ENCODE results near the gene PDGFA.

DNA sequence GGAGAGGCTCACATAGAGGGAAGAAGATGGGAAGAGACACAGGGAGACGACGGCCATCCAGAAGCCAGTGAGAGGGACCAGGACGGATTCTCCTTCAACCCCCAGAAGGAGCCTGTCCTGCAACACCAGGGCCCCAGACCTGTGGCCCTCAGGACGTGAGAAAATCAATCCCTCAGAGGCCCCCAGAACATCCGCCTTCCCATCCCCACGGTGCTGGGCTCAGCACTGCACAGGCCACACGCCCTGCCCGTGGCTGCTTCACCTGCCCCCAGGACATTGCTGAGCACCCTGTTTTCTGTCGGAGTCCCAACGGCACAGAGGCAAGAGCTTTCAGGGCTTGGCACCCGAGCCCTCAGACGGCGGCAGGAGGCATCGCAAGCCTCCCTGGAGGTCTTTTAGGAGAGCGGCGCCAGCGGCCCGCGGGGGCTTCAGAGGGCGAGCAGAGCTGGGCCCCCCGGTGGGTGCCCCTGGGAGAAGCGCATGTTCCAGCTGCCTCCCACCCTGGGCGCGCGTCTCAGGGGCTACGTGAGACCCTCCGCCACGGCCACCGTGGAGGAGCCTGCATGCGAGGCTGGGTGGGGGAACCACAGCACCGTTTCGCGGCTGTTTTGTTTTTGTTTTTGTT is 42.8 kb downstream of the PDGFA start:
- TF ChIP-seq POLR2A (IDR thresholded peaks at IDR 0.05) = no peak
- TF ChIP-seq, protein P1, sequence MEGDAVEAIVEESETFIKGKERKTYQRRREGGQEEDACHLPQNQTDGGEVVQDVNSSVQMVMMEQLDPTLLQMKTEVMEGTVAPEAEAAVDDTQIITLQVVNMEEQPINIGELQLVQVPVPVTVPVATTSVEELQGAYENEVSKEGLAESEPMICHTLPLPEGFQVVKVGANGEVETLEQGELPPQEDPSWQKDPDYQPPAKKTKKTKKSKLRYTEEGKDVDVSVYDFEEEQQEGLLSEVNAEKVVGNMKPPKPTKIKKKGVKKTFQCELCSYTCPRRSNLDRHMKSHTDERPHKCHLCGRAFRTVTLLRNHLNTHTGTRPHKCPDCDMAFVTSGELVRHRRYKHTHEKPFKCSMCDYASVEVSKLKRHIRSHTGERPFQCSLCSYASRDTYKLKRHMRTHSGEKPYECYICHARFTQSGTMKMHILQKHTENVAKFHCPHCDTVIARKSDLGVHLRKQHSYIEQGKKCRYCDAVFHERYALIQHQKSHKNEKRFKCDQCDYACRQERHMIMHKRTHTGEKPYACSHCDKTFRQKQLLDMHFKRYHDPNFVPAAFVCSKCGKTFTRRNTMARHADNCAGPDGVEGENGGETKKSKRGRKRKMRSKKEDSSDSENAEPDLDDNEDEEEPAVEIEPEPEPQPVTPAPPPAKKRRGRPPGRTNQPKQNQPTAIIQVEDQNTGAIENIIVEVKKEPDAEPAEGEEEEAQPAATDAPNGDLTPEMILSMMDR (IDR thresholded peaks at IDR 0.05) = no peak
